ENCODE results near the gene CNGB1.

Gene CNGB1

DNA sequence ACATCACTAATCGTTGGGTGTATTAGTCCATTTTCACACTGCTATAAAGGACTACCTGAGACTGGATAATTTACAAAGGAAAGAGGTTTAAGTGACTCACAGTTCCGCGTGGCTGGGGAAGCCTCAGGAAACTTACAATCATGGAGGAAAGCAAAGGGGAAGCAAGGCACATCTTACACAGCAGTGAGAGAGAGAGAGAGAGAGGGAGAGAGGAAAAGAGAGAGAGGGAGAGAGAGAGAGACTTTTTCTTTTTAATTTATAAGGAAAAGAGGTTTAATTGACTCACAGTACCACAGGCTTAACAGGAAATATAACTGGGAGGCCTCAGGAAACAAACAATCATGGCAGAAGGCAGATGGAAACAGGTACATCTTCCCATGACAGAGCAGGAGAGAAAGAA is 41.7 kb downstream of the CNGB1 start:
- TF ChIP-seq, protein P1, sequence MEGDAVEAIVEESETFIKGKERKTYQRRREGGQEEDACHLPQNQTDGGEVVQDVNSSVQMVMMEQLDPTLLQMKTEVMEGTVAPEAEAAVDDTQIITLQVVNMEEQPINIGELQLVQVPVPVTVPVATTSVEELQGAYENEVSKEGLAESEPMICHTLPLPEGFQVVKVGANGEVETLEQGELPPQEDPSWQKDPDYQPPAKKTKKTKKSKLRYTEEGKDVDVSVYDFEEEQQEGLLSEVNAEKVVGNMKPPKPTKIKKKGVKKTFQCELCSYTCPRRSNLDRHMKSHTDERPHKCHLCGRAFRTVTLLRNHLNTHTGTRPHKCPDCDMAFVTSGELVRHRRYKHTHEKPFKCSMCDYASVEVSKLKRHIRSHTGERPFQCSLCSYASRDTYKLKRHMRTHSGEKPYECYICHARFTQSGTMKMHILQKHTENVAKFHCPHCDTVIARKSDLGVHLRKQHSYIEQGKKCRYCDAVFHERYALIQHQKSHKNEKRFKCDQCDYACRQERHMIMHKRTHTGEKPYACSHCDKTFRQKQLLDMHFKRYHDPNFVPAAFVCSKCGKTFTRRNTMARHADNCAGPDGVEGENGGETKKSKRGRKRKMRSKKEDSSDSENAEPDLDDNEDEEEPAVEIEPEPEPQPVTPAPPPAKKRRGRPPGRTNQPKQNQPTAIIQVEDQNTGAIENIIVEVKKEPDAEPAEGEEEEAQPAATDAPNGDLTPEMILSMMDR (IDR thresholded peaks at IDR 0.05; ENCODE audit: borderline replicate concordance, extremely low read depth, low read length, poor library complexity, severe bottlenecking) = no peak
- no peak for TF ChIP-seq EZH2 (IDR thresholded peaks at IDR 0.05; ENCODE audit: borderline replicate concordance, low read depth, low read length, severe bottlenecking)
- Histone ChIP-seq H4K20me1 (ENCODE audit: insufficient read depth, low read length) (no peaks in the 10 kb centered on the region), H3K27me3 (ENCODE audit: insufficient read depth, low read length, poor library complexity) (no peaks in the 10 kb centered on the region), H3K4me1 (ENCODE audit: insufficient read depth, low read length) (no peaks in the 10 kb centered on the region), H3K4me3 (ENCODE audit: low read depth in 1 of 2, low read length in 2 of 2) (no peak overlapping the region), H3K27ac (ENCODE audit: low read length) (no peak overlapping the region), H2AFZ (ENCODE audit: low read depth, low read length) (no peak overlapping the region), H3K9ac (ENCODE audit: low read depth, low read length) (no peak overlapping the region), H3K36me3 (ENCODE audit: insufficient read depth, low read length) (no peaks in the 10 kb centered on the region), H3K79me2 (ENCODE audit: insufficient read depth, low read length) (no peaks in the 10 kb centered on the region), H3K4me2 (ENCODE audit: insufficient read depth, low read length) (no peak overlapping the region), H3K9me3 (ENCODE audit: insufficient read depth, low read length, severe bottlenecking) (no peaks in the 10 kb centered on the region)
- ATAC-seq (ENCODE audit: insufficient read depth, low read depth) (no peak), DNase-seq (no peak)

DNA sequence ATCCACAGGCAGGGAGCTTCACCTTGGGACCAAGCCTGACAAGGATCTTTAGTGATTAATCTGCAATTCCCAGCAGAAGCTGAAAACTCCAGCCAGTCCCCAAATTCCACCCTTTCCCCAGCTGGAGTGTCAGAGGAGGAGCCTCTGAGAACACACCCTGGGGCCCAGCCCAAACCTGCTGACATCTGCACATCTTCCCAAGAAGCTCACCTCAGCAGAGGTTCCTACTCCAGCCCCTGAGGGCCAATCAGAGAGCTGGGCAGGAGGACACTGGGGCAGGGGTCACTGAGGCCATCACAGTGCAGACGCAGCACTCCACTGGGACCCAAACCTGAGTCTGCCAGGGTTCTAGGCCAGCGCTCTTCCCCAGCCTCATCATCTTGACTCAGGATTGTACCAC is 44.9 kb downstream of the CNGB1 start:
- Histone ChIP-seq H3K9ac (ENCODE audit: low read depth, low read length) (no peak overlapping the region), H3K9me3 (ENCODE audit: insufficient read depth, low read length, severe bottlenecking) (no peaks in the 10 kb centered on the region), H3K4me3 (ENCODE audit: low read depth in 1 of 2, low read length in 2 of 2) (no peak overlapping the region), H3K36me3 (ENCODE audit: insufficient read depth, low read length) (no peaks in the 10 kb centered on the region), H3K27ac (ENCODE audit: low read length) (no peak overlapping the region), H3K79me2 (ENCODE audit: insufficient read depth, low read length) (no peaks in the 10 kb centered on the region), H4K20me1 (ENCODE audit: insufficient read depth, low read length) (no peaks in the 10 kb centered on the region), H3K4me2 (ENCODE audit: insufficient read depth, low read length) (no peak overlapping the region), H3K4me1 (ENCODE audit: insufficient read depth, low read length) (no peaks in the 10 kb centered on the region), H3K27me3 (ENCODE audit: insufficient read depth, low read length, poor library complexity) (no peaks in the 10 kb centered on the region), H2AFZ (ENCODE audit: low read depth, low read length) (no peak overlapping the region)
- no peak for ATAC-seq (ENCODE audit: insufficient read depth, low read depth)
- DNase-seq = no peak
- TF ChIP-seq, protein P1 (IDR thresholded peaks at IDR 0.05; ENCODE audit: borderline replicate concordance, extremely low read depth, low read length, poor library complexity, severe bottlenecking) = no peak
- TF ChIP-seq EZH2 (IDR thresholded peaks at IDR 0.05; ENCODE audit: borderline replicate concordance, low read depth, low read length, severe bottlenecking) = no peak

DNA sequence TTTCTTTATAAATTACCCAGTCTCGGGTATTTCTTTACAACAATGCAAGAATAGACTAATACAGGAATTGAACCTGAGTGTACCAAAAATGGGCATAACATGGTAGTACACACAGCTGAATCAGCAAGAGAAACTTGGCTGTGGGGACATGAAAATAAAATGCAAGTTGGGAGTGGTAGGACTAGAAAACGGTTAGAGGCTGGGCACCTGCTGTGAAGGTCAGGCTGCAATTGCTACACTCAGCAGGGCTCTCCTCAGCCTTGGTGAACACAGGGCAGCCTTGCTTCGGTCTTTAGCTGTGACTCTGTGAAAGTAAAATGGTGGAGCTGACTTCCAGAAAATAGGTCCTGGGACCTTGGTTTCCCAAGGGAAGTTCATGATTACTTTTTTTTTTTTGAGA is 45.6 kb downstream of the CNGB1 start:
- ATAC-seq (ENCODE audit: insufficient read depth, low read depth) = no peak
- H3K4me2 ChIP-seq (ENCODE audit: insufficient read depth, low read length) = no peak overlapping the region
- no peak for DNase-seq
- no peaks in the 10 kb centered on the region for H3K4me1 ChIP-seq (ENCODE audit: insufficient read depth, low read length)
- H3K36me3 ChIP-seq (ENCODE audit: insufficient read depth, low read length) = no peaks in the 10 kb centered on the region
- no peak overlapping the region for H3K27ac ChIP-seq (ENCODE audit: low read length)
- no peaks in the 10 kb centered on the region for H4K20me1 ChIP-seq (ENCODE audit: insufficient read depth, low read length)
- no peak overlapping the region for H3K4me3 ChIP-seq (ENCODE audit: low read depth in 1 of 2, low read length in 2 of 2)
- H3K27me3 ChIP-seq (ENCODE audit: insufficient read depth, low read length, poor library complexity) = no peaks in the 10 kb centered on the region
- H3K9ac ChIP-seq (ENCODE audit: low read depth, low read length) = no peak overlapping the region
- H3K79me2 ChIP-seq (ENCODE audit: insufficient read depth, low read length) = no peaks in the 10 kb centered on the region
- H2AFZ ChIP-seq (ENCODE audit: low read depth, low read length) = no peak overlapping the region
- no peaks in the 10 kb centered on the region for H3K9me3 ChIP-seq (ENCODE audit: insufficient read depth, low read length, severe bottlenecking)
- no peak for TF ChIP-seq EZH2 (IDR thresholded peaks at IDR 0.05; ENCODE audit: borderline replicate concordance, low read depth, low read length, severe bottlenecking)
- TF ChIP-seq, protein P1 (IDR thresholded peaks at IDR 0.05; ENCODE audit: borderline replicate concordance, extremely low read depth, low read length, poor library complexity, severe bottlenecking) = no peak

DNA sequence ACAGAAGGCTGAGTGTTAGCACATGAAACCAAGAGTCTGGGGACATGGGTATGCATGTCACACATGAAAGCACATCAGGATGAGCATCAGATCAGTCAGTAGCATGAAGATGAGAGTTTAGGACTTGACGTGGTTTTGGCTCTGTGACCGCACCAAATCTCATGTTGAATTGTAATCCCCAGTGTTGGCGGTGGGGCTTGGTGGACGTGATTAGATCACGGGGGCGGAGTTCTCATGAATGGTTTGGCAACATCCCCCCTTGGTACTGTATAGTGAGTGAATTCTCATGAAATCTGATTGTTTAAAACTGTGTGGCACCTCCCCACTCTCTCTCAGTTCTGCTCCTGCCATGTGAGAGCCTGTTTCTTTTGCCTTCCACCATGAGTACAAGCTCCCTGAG is 46.4 kb downstream of the CNGB1 start:
- Histone ChIP-seq H3K9me3 (ENCODE audit: insufficient read depth, low read length, severe bottlenecking) (no peaks in the 10 kb centered on the region), H2AFZ (ENCODE audit: low read depth, low read length) (no peak overlapping the region), H3K4me3 (ENCODE audit: low read depth in 1 of 2, low read length in 2 of 2) (no peak overlapping the region), H3K79me2 (ENCODE audit: insufficient read depth, low read length) (no peaks in the 10 kb centered on the region), H3K4me1 (ENCODE audit: insufficient read depth, low read length) (no peaks in the 10 kb centered on the region), H3K27ac (ENCODE audit: low read length) (no peak overlapping the region), H3K9ac (ENCODE audit: low read depth, low read length) (no peak overlapping the region), H3K27me3 (ENCODE audit: insufficient read depth, low read length, poor library complexity) (no peaks in the 10 kb centered on the region), H3K4me2 (ENCODE audit: insufficient read depth, low read length) (no peak overlapping the region), H4K20me1 (ENCODE audit: insufficient read depth, low read length) (no peaks in the 10 kb centered on the region), H3K36me3 (ENCODE audit: insufficient read depth, low read length) (no peaks in the 10 kb centered on the region)
- no peak for DNase-seq
- no peak for ATAC-seq (ENCODE audit: insufficient read depth, low read depth)
- TF ChIP-seq, protein P1 (IDR thresholded peaks at IDR 0.05; ENCODE audit: borderline replicate concordance, extremely low read depth, low read length, poor library complexity, severe bottlenecking) = no peak
- TF ChIP-seq EZH2 (IDR thresholded peaks at IDR 0.05; ENCODE audit: borderline replicate concordance, low read depth, low read length, severe bottlenecking) = no peak

Measured in DND-41 (cell line).